HEK293T (cell line): ENCODE results near the gene UBL4A.

ENCODE experiments used
- BHLHE40 ChIP-seq: fragments of 450-650 bp; IDR thresholded peaks from 2 replicates; pipeline ENCODE4 v1.6.1; 2016; ENCODE audit warnings: mild to moderate bottlenecking, moderate library complexity, borderline replicate concordance
- ELF4 ChIP-seq: fragments of 450-650 bp; IDR thresholded peaks from 2 replicates; pipeline ENCODE4 v1.6.1; 2017; ENCODE audit warnings: antibody characterized with exemption
- FOXA1 ChIP-seq: fragments of 450-650 bp; IDR thresholded peaks from 2 replicates; pipeline ENCODE4 v1.6.1; 2016; ENCODE audit warnings: mild to moderate bottlenecking
- FOXK2 ChIP-seq: fragments of 450-650 bp; IDR thresholded peaks from 2 replicates; pipeline ENCODE4 v1.6.1; 2016; ENCODE audit warnings: mild to moderate bottlenecking
- FOXM1 ChIP-seq: fragments of 450-650 bp; IDR thresholded peaks from 2 replicates; pipeline ENCODE4 v1.6.1; 2017; ENCODE audit warnings: mild to moderate bottlenecking, borderline replicate concordance
- HDGF ChIP-seq: fragments of 450-650 bp; IDR thresholded peaks from 2 replicates; pipeline ENCODE4 v1.6.1; 2017; ENCODE audit warnings: antibody characterized with exemption, borderline replicate concordance
- LEF1 ChIP-seq: fragments of 450-650 bp; IDR thresholded peaks from 2 replicates; pipeline ENCODE4 v1.6.1; 2017; ENCODE audit warnings: mild to moderate bottlenecking, borderline replicate concordance
- NFRKB ChIP-seq: fragments of 450-650 bp; IDR thresholded peaks from 2 replicates; pipeline ENCODE4 v1.6.1; 2016; ENCODE audit warnings: mild to moderate bottlenecking, moderate library complexity
- SP1 ChIP-seq: fragments of 450-650 bp; IDR thresholded peaks from 2 replicates; pipeline ENCODE4 v1.6.1; 2017
- SUZ12 ChIP-seq: fragments of 450-650 bp; IDR thresholded peaks from 2 replicates; pipeline ENCODE4 v1.6.1; 2016; ENCODE audit warnings: mild to moderate bottlenecking

DNA sequence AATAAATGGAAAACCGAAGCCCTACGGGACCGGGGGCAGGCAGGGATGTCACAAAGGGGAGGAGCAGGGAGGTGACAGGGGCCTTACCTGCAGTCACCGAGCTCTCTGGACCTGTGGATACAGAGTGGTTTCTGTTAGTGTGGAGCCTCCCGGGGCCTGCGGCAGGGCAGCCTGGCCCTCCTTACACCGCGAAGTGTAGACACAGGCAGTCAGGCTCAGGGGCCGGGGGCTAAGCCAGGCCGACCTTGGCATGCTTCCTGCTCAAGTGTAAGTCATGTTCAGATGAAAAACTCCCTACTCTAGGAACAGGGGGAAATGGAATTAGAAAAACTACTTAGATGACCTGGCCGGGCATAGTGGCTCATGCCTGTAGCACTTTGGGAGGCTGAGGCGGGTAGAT is 25.3 kb upstream of the UBL4A start:
- TF ChIP-seq SUZ12, result no peak
- no peak for TF ChIP-seq FOXK2
- TF ChIP-seq LEF1, result no peak
- no peak for TF ChIP-seq ELF4
- no peak for TF ChIP-seq FOXA1
- no peak for TF ChIP-seq SP1
- TF ChIP-seq BHLHE40, result no peak
- no peak for TF ChIP-seq NFRKB
- no peak for TF ChIP-seq FOXM1
- TF ChIP-seq HDGF, result no peak
